ENCODE data around the gene IFITM5. TPM values are rescaled to one million over a fixed set of nuclear protein-coding genes. Genes with fewer than 3 reads are reported as not detected.

The IFITM5 gene
- total RNA-seq, 1 donor from 2014 or later: not detected

GRCh38 chr11:279040-279965 lies 20.0 kb downstream of the IFITM5 start:
- Histone ChIP-seq H3K4me3 (peak overlapping the region; percentile 6 to 37), H3K9me3 (no peaks in the 10 kb centered on the region), H3K4me1 (peaks cover 21% of the 10 kb centered on the region), H3K36me3 (no peaks in the 10 kb centered on the region), H3K27me3 (peaks cover 29% of the 10 kb centered on the region), H3K27ac (no peak overlapping the region)
- TF ChIP-seq, protein P1, sequence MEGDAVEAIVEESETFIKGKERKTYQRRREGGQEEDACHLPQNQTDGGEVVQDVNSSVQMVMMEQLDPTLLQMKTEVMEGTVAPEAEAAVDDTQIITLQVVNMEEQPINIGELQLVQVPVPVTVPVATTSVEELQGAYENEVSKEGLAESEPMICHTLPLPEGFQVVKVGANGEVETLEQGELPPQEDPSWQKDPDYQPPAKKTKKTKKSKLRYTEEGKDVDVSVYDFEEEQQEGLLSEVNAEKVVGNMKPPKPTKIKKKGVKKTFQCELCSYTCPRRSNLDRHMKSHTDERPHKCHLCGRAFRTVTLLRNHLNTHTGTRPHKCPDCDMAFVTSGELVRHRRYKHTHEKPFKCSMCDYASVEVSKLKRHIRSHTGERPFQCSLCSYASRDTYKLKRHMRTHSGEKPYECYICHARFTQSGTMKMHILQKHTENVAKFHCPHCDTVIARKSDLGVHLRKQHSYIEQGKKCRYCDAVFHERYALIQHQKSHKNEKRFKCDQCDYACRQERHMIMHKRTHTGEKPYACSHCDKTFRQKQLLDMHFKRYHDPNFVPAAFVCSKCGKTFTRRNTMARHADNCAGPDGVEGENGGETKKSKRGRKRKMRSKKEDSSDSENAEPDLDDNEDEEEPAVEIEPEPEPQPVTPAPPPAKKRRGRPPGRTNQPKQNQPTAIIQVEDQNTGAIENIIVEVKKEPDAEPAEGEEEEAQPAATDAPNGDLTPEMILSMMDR (IDR thresholded peaks at IDR 0.05): no peak
- TF ChIP-seq POLR2AphosphoS5 (IDR thresholded peaks at IDR 0.05; ENCODE audit: insufficient read depth in 1 of 2, low read depth in 1 of 2): no peak
- TF ChIP-seq POLR2A (IDR thresholded peaks at IDR 0.05): no peak
- intact Hi-C loops (cut with DNase I): no loop called here
- DNase-seq (ENCODE audit: extremely low spot score in 2 of 2): no peak

GRCh38 chr11:278001-278951 lies 21.1 kb downstream of the IFITM5 start, which contains the start of gene NLRP6:
NLRP6 (plus strand) TSS chr11:278407; CDS start chr11:278570, 163 bp downstream.
- intact Hi-C loops (cut with DNase I): no loop called here
- H3K4me3 ChIP-seq: peak within 1 kb of the TSS; percentile 6 to 37
- H3K36me3 ChIP-seq: no peaks in the 10 kb centered on the region
- H3K27ac ChIP-seq: no peak within 1 kb of the TSS
- no peaks in the 10 kb centered on the region for H3K9me3 ChIP-seq
- peak in 1 of 2 donors; percentile 67 for DNase-seq (ENCODE audit: extremely low spot score in 2 of 2)
- H3K4me1 ChIP-seq: peaks cover 21% of the 10 kb centered on the region
- peaks cover 29% of the 10 kb centered on the region for H3K27me3 ChIP-seq
- TF ChIP-seq, protein P1 (IDR thresholded peaks at IDR 0.05): no peak
- TF ChIP-seq POLR2AphosphoS5 (IDR thresholded peaks at IDR 0.05; ENCODE audit: insufficient read depth in 1 of 2, low read depth in 1 of 2) (no peak), POLR2A (IDR thresholded peaks at IDR 0.05) (no peak)

DNA sequence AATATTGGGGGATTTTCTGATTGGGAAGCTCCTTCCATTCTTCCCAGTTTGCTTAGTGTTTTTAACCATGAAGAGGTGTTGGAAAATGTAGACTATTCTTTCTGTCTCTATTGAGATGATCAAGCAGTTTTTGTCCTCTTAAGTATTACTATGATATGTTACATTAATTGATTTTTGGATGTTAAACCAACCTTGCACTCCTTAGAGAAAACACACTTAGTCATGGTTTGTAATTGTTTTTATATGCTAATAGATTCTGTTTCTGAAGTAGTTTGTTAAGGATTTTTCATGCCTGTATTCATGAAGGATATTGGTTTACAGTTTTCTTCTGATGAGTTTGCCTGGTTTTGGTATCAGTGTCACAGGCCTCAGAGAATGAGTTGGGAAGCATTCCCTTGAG lies 23.1 kb downstream of the IFITM5 start:
- H3K27me3 ChIP-seq: peaks cover 19% of the 10 kb centered on the region
- intact Hi-C loops (cut with DNase I): no loop called here
- H3K36me3 ChIP-seq: no peaks in the 10 kb centered on the region
- H3K9me3 ChIP-seq: no peaks in the 10 kb centered on the region
- TF ChIP-seq POLR2A (IDR thresholded peaks at IDR 0.05) (no peak), POLR2AphosphoS5 (IDR thresholded peaks at IDR 0.05; ENCODE audit: insufficient read depth in 1 of 2, low read depth in 1 of 2) (no peak)
- TF ChIP-seq, protein P1 (IDR thresholded peaks at IDR 0.05): no peak
- H3K4me1 ChIP-seq: peaks cover 17% of the 10 kb centered on the region
- H3K4me3 ChIP-seq: no peak overlapping the region
- no peak overlapping the region for H3K27ac ChIP-seq
- no peak for DNase-seq (ENCODE audit: extremely low spot score in 2 of 2)

DNA sequence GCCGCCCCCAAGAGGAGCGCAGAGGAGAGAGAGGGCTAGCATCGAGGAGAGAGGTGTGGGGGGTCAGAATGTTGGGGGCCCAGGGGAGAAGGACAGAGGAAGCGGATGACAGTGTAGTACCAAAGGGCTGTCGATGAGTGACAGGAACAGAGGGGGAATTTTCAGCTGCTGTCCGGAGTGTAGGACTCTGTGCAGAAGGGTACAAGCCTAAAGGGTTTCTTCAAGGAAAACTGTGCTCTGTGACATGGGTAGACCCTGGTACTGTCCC lies 26.5 kb downstream of the IFITM5 start:
- Histone ChIP-seq H3K27me3 (no peaks in the 10 kb centered on the region), H3K4me1 (peaks cover 8% of the 10 kb centered on the region), H3K27ac (no peak overlapping the region), H3K9me3 (no peaks in the 10 kb centered on the region), H3K4me3 (no peak overlapping the region), H3K36me3 (no peaks in the 10 kb centered on the region)
- TF ChIP-seq POLR2A (IDR thresholded peaks at IDR 0.05) (no peak), POLR2AphosphoS5 (IDR thresholded peaks at IDR 0.05; ENCODE audit: insufficient read depth in 1 of 2, low read depth in 1 of 2) (no peak)
- TF ChIP-seq, protein P1 (IDR thresholded peaks at IDR 0.05): no peak
- intact Hi-C loops (cut with DNase I): no loop called here
- DNase-seq (ENCODE audit: extremely low spot score in 2 of 2): peak in 1 of 2 donors; percentile 28
